Adipocyte (in vitro differentiated cells): ENCODE results near the gene GRK2.

Experiments
- DNase-seq: peaks from one replicate; pipeline ENCODE4 v3.0.0-alpha.2; 2015; ENCODE audit warnings: low read depth
- H3K27me3 ChIP-seq: replicated peaks from 2 replicates; pipeline ENCODE4 v1.7.0; 2013; ENCODE audit warnings: mild to moderate bottlenecking, low read length, moderate library complexity; ENCODE audit not compliant: control insufficient read depth, insufficient read depth
- H3K36me3 ChIP-seq: 2 replicates; pipeline ENCODE4 v1.7.0; 2013; ENCODE audit warnings: low read length, mild to moderate bottlenecking, moderate library complexity; ENCODE audit not compliant: control insufficient read depth, insufficient read depth, severe bottlenecking
- H3K4me1 ChIP-seq: 2 replicates; pipeline ENCODE4 v1.7.0; 2013; ENCODE audit warnings: mild to moderate bottlenecking, low read length, moderate library complexity; ENCODE audit not compliant: control insufficient read depth, insufficient read depth
- H3K4me3 ChIP-seq: 2 replicates; pipeline ENCODE4 v1.7.0; 2013; ENCODE audit warnings: mild to moderate bottlenecking, low read length, moderate library complexity
- H3K9ac ChIP-seq: 2 replicates; pipeline ENCODE4 v1.7.0; 2013; ENCODE audit warnings: mild to moderate bottlenecking, low read length, moderate library complexity
- H3K9me3 ChIP-seq: 2 replicates; pipeline ENCODE4 v1.7.0; 2013; ENCODE audit warnings: mild to moderate bottlenecking, low read length, moderate library complexity; ENCODE audit not compliant: control insufficient read depth

GRK2 gene

GRCh38 chr11:67274768-67275605, 8.7 kb downstream of the GRK2 start:
- Histone ChIP-seq H3K4me1 (peaks cover 48% of the 10 kb centered on the region), H3K27me3 (no peaks in the 10 kb centered on the region), H3K9ac (peak overlapping the region; percentile 42), H3K9me3 (no peaks in the 10 kb centered on the region), H3K4me3 (no peak overlapping the region), H3K36me3 (peaks cover 12% of the 10 kb centered on the region)
- no peak for DNase-seq

- Histone ChIP-seq H3K9ac (peak overlapping the region; percentile 42), H3K27me3 (no peaks in the 10 kb centered on the region), H3K9me3 (no peaks in the 10 kb centered on the region), H3K4me1 (peaks cover 41% of the 10 kb centered on the region), H3K4me3 (no peak overlapping the region), H3K36me3 (peaks cover 18% of the 10 kb centered on the region)
- DNase-seq, result no peak
Observed at GRCh38 chr11:67275606-67276409, 9.5 kb downstream of the GRK2 start.

- Histone ChIP-seq H3K9ac (peak overlapping the region; percentile 89), H3K36me3 (peaks cover 28% of the 10 kb centered on the region), H3K9me3 (no peaks in the 10 kb centered on the region), H3K4me3 (peak overlapping the region; percentile 78), H3K27me3 (no peaks in the 10 kb centered on the region), H3K4me1 (peaks cover 37% of the 10 kb centered on the region)
- no peak for DNase-seq
Observed at GRCh38 chr11:67276781-67277230, 10.5 kb downstream of the GRK2 start.

- Histone ChIP-seq H3K36me3 (peaks cover 33% of the 10 kb centered on the region), H3K9me3 (no peaks in the 10 kb centered on the region), H3K27me3 (no peaks in the 10 kb centered on the region), H3K9ac (peak overlapping the region; percentile 89), H3K4me3 (peak overlapping the region; percentile 78), H3K4me1 (peaks cover 31% of the 10 kb centered on the region)
- DNase-seq, result no peak
Observed at GRCh38 chr11:67277231-67277961, 11.1 kb downstream of the GRK2 start.

DNA sequence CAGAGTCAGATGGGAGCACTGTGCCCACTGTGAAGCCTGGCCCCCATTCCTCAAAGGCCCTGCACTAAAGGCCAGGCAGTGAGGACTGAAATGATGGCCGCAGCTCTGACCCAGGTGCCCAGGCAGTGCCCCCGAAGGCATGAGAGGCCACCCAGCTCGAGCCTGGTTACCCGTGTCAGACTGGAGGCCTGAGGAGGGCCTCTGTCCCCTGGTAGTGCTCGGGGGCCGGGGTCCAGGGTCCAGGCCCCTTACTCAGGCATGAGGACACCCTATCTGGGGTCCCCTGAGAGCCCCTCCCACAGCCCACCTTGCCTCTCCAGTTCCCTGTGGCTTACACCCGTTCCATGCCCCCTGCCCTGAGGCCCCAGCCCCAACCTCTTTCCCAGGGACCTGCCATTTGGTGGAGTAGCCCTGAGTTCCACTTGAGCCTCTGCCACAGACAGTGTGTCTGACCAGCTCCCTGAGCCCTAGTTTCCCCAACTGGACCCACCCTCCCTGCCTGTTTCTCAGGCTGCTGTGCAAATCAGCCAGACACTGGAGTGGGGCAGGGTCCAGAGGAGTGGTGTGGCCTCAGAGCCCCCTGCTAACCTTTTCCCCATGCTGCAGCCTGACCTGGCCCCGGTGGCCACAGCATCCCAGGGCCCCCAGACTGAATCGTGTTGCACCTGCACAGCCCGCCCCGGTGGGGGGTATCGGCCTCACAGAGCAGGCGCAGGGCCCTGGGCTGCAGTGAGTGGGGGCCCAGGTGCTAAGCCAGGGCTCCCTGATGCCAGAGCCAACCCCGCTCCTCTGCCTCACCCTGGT, 12.1 kb downstream of the GRK2 start:
- Histone ChIP-seq H3K36me3 (peaks cover 42% of the 10 kb centered on the region), H3K27me3 (no peaks in the 10 kb centered on the region), H3K9ac (peak overlapping the region; percentile 89), H3K4me1 (peaks cover 22% of the 10 kb centered on the region), H3K4me3 (no peak overlapping the region), H3K9me3 (no peaks in the 10 kb centered on the region)
- no peak for DNase-seq

DNA sequence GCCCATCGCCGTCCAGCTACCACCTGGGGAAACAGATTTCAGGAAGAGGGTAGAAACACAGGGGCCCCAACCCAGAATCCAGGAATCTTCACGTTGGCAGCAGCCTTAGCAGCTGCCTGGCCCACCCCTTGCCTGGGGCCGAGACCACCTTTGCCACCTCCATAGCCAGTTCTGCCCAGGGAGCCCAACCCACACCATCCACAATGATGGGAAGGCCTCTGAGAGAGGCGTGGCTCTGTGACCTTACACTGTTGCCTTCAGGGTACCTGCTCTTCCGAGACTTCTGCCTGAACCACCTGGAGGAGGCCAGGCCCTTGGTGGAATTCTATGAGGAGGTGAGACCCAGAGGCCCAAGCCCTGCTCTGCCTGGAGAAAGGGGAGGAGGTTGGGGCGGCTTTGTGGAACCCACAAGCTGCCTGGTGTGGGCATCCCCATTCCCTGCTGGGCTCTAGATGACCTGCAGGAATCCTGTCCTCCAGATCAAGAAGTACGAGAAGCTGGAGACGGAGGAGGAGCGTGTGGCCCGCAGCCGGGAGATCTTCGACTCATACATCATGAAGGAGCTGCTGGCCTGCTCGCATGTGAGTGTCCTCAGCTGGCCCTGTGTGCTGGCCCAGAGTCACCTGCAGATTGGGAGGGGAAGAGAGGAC, 12.8 kb downstream of the GRK2 start:
- Histone ChIP-seq H3K4me1 (peaks cover 21% of the 10 kb centered on the region), H3K9me3 (no peaks in the 10 kb centered on the region), H3K4me3 (no peak overlapping the region), H3K27me3 (no peaks in the 10 kb centered on the region), H3K9ac (peak overlapping the region; percentile 20), H3K36me3 (peaks cover 49% of the 10 kb centered on the region)
- no peak for DNase-seq

- H3K9ac ChIP-seq, result no peak overlapping the region
- H3K27me3 ChIP-seq, result no peaks in the 10 kb centered on the region
- H3K4me3 ChIP-seq, result no peak overlapping the region
- no peaks in the 10 kb centered on the region for H3K9me3 ChIP-seq
- no peak for DNase-seq
- H3K4me1 ChIP-seq, result peaks cover 21% of the 10 kb centered on the region
- H3K36me3 ChIP-seq, result peaks cover 56% of the 10 kb centered on the region
Observed at GRCh38 chr11:67279589-67280340, 13.5 kb downstream of the GRK2 start.

- Histone ChIP-seq H3K4me3 (no peak overlapping the region), H3K9me3 (no peaks in the 10 kb centered on the region), H3K4me1 (peaks cover 21% of the 10 kb centered on the region), H3K36me3 (peaks cover 61% of the 10 kb centered on the region), H3K27me3 (no peaks in the 10 kb centered on the region), H3K9ac (no peak overlapping the region)
- DNase-seq, result no peak
Observed at GRCh38 chr11:67280341-67280787, 14.1 kb downstream of the GRK2 start.

GRCh38 chr11:67280788-67281551, 14.7 kb downstream of the GRK2 start:
- Histone ChIP-seq H3K4me1 (peaks cover 21% of the 10 kb centered on the region), H3K9me3 (no peaks in the 10 kb centered on the region), H3K36me3 (peaks cover 67% of the 10 kb centered on the region), H3K27me3 (no peaks in the 10 kb centered on the region), H3K9ac (no peak overlapping the region), H3K4me3 (no peak overlapping the region)
- DNase-seq, result no peak
